22Rv1 (cell line): Measurements from ENCODE around the gene SLC25A22.

Source experiments
- H3K27ac ChIP-seq: fragments of 450-650 bp; 2 replicates; pipeline ENCODE4 v1.5.1; 2017
- ZFX ChIP-seq: fragments of 450-650 bp; IDR thresholded peaks from 2 replicates; pipeline ENCODE4 v1.6.1; 2017; ENCODE audit warnings: antibody characterized with exemption, borderline replicate concordance
- TF ChIP-seq, protein P1 (sequence below): fragments of 450-650 bp; IDR thresholded peaks from 2 replicates; pipeline ENCODE4 v1.5.1; 2017; ENCODE audit warnings: mild to moderate bottlenecking

Gene SLC25A22

DNA sequence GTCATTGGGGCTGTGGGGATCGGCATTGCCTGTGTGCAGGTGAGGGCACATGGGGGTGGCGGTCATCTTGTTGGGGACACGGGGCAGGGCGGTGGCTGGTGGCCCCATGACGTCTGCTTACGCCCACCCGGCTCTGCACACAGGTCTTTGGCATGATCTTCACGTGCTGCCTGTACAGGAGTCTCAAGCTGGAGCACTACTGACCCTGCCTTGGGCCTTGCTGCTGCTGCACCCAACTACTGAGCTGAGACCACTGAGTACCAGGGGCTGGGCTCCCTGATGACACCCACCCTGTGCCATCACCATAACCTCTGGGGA is 39.9 kb upstream of the SLC25A22 start:
- peak overlapping the region; percentile 82 for H3K27ac ChIP-seq
- TF ChIP-seq ZFX, result no peak
- TF ChIP-seq, protein P1, sequence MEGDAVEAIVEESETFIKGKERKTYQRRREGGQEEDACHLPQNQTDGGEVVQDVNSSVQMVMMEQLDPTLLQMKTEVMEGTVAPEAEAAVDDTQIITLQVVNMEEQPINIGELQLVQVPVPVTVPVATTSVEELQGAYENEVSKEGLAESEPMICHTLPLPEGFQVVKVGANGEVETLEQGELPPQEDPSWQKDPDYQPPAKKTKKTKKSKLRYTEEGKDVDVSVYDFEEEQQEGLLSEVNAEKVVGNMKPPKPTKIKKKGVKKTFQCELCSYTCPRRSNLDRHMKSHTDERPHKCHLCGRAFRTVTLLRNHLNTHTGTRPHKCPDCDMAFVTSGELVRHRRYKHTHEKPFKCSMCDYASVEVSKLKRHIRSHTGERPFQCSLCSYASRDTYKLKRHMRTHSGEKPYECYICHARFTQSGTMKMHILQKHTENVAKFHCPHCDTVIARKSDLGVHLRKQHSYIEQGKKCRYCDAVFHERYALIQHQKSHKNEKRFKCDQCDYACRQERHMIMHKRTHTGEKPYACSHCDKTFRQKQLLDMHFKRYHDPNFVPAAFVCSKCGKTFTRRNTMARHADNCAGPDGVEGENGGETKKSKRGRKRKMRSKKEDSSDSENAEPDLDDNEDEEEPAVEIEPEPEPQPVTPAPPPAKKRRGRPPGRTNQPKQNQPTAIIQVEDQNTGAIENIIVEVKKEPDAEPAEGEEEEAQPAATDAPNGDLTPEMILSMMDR, result no peak

DNA sequence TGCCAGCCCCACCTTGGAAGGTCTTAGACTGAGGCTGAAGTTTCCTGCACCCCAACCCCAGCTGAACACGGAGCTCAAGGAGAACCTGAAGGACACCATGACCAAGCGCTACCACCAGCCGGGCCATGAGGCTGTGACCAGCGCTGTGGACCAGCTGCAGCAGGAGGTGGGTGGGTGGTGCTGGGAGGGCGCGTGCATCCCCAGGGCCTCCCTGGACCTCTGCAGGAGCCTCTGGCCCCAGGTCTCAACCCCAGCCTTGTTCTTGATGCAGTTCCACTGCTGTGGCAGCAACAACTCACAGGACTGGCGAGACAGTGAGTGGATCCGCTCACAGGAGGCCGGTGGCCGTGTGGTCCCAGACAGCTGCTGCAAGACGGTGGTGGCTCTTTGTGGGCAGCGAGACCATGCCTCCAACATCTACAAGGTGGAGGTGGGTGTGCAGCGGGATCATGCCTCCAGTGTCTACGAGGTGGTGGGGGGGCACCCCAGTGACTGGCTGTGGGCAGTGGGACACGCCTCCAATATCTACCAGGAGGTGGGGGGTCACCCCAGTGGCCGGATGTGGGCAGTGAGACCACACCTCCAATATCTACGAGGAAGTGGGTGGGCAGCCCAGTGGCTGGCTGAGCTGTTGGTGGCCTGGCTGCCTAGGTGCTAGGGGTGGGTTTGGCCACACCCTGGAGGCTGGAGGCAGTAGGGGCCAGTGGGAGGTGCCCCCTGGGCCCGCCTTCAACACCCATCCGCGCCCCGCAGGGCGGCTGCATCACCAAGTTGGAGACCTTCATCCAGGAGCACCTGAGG is 39.3 kb upstream of the SLC25A22 start:
- TF ChIP-seq ZFX, result no peak
- TF ChIP-seq, protein P1, result no peak
- H3K27ac ChIP-seq, result peak overlapping the region; percentile 82

DNA sequence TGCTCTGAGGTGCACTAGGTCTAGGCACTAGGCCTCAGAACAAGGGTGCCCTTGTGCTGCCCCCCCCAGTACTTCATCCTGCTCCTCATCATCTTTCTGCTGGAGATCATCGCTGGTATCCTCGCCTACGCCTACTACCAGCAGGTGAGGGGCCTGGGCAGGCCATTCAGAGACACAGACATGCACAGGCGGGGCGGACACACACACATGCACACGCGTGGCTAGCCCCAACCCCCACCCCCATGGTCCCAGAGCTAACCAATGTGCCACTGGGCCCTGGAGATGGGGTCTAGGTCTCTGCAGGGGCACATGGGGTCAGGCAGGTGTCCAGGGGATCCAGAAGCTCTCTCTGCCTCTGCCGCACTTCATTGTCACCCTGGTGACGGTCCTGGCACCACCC is 38.6 kb upstream of the SLC25A22 start:
- peak overlapping the region; percentile 82 for H3K27ac ChIP-seq
- no peak for TF ChIP-seq ZFX
- TF ChIP-seq, protein P1, result no peak

DNA sequence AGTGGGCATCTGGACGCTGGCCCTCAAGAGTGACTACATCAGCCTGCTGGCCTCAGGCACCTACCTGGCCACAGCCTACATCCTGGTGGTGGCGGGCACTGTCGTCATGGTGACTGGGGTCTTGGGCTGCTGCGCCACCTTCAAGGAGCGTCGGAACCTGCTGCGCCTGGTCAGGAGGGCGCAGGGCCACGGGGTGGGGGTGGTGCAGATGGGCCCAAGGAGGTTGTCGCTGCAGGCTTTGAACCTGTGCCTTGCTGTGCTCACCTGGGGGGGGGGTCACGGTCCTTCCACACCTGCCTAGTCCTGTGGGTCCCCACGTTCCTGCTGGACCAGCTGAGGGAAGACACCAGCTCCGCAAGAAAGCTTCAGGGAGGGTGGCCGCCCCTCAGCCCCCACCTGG is 38.2 kb upstream of the SLC25A22 start:
- H3K27ac ChIP-seq, result peak overlapping the region; percentile 82
- TF ChIP-seq, protein P1, result no peak
- TF ChIP-seq ZFX, result no peak

DNA sequence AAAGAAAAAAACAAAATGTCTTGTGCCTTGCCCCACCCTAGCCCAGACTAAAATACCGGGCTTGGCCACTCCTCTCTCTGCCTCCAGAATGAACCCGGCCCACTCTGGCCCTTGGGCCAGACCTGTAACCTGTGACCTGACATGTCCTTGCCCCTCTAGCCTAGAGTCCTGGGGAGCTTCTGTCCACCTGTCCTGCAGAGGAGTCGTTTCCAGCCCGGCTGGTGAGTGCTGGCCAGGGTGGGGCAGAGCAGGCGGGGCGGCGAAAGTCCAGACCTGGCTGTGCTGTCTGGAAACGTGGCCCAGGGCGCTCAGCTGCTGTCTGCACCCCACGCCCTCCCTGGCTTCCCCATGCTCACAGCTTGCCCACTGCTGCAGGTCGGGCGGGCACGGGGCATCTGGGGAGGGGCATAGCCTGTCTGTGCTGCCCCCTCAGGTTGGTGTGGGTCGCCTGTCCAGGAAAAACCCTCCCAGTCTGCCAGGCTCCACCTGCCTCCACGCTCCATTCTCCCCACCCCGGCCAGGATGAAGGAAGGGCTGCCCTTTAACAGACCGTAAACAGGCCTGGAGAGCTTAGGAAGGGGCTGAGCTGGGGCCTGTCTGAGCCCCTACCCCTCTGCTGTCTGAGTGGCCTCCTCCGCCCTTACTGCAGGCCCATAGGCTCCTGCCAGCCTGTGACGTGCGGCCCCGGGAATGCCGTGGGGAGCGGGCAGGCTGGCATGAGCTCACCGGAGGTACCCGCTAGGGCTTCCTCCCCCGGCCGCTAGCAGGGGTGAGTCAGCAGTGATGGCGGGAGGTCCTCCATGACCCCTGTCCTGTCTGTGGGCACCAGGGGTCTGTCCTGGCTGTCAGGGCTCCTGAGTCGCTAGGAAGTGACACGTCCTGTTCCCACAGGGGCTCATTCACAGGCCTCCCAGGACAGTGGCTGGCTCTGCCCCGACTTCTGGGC is 36.6 kb upstream of the SLC25A22 start:
- TF ChIP-seq, protein P1, result no peak
- no peak for TF ChIP-seq ZFX
- H3K27ac ChIP-seq, result peak overlapping the region; percentile 96

DNA sequence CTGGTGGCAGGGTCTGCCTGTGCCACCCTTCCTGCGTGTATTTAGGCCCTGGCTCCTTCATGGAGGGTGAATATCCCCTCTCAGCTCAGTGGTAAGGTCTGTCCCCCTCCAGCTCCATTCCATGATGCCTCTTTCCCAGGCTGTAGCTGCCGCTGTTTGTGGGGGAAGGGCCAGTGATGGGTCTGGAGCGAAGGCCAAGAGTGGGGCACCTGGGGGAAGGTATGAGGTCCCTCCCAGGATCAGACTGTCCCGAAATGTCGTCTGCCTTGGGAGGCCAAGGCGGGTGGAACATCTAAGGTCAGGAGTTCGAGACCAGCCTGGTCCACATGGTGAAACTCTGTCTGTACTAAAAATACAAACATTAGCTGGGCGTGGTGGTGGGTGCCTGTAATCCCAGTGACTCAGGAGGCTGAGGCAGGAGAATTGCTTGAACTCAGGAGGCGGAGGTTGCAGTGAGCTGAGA is 35.8 kb upstream of the SLC25A22 start:
- peak overlapping the region; percentile 96 for H3K27ac ChIP-seq

More for the DNA sequence above, 35.8 kb upstream of the SLC25A22 start:
- no peak for TF ChIP-seq ZFX
- TF ChIP-seq, protein P1, result no peak
